PC-3 (cell line): ENCODE results near the gene DQX1.

Experiments
- CTCF ChIP-seq: fragments of 300-600 bp; sonication (generic); conservative IDR thresholded peaks from 2 replicates; pipeline ENCODE4 v1.5.1; 2017; ENCODE audit warnings: antibody characterized with exemption, low read depth, mild to moderate bottlenecking, low read length
- EZH2phosphoT487 ChIP-seq: fragments of 300-600 bp; sonication (generic); IDR thresholded peaks from 2 replicates; pipeline ENCODE4 v1.6.1; 2018; ENCODE audit warnings: mild to moderate bottlenecking, antibody characterized with exemption, low read length, borderline replicate concordance

GRCh38 chr2:74548285-74548899, 22.4 kb upstream of the DQX1 start:
- TF ChIP-seq EZH2phosphoT487, result no peak
- TF ChIP-seq CTCF, result no peak
